ENCODE data around the gene AMZ1. TPM values are rescaled to one million over a fixed set of nuclear protein-coding genes. Genes with fewer than 3 reads are reported as not detected.

AMZ1 gene, protein sequence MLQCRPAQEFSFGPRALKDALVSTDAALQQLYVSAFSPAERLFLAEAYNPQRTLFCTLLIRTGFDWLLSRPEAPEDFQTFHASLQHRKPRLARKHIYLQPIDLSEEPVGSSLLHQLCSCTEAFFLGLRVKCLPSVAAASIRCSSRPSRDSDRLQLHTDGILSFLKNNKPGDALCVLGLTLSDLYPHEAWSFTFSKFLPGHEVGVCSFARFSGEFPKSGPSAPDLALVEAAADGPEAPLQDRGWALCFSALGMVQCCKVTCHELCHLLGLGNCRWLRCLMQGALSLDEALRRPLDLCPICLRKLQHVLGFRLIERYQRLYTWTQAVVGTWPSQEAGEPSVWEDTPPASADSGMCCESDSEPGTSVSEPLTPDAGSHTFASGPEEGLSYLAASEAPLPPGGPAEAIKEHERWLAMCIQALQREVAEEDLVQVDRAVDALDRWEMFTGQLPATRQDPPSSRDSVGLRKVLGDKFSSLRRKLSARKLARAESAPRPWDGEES
- total RNA-seq (2014; rRNA removed; shearing (Covaris generic)), result 1.3 TPM in 1 of 2 replicates, not detected in the other

DNA sequence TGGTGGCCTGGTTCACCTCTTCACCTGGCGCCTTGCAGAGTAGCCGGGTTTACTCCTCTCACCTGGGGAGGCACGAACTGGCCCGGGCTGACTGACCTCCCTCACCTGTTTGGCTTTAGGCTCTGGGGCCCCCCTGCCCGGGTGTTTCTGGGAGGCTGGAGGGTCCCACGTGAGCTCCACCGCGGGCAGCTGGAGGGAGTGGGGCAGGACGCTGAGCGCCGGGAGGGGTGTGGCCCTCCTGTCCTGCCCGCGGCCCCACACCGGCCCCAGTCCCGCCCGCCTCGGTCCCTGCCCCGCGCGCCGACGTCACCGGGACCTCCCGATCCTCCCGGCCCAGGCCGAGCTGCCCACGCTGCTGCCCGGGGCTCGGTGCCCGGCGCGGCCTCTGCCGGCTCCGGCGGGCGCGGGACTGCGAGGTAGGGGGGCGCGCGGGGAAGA lies at the start of gene AMZ1:
Gene AMZ1, plus strand, starts transcription at position 322 of the 438 bp plus-strand sequence. CDS start 12,250 bp downstream, outside the sequence.
- Histone ChIP-seq H3K36me3 (no peaks in the 10 kb centered on the region), H3K4me3 (peak within 1 kb of the TSS; percentile 34), H3K4me1 (replicated peaks) (peaks cover 39% of the 10 kb centered on the region), H3K27ac (peak within 1 kb of the TSS; percentile 37; the same call in 1 of the 2 replicates), H3K27me3 (replicated peaks) (peaks cover 21% of the 10 kb centered on the region), H3K9me3 (replicated peaks) (no peaks in the 10 kb centered on the region)
- DNase-seq (ENCODE audit: low read depth in 1 of 2, low spot score in 2 of 2), result no peak

GRCh38 chr7:2638224-2638991 lies 49.6 kb upstream of the AMZ1 start:
- Histone ChIP-seq H3K27ac (peak overlapping the region; percentile 78), H3K27me3 (replicated peaks) (no peaks in the 10 kb centered on the region), H3K4me3 (no peak overlapping the region), H3K36me3 (peaks cover 57% of the 10 kb centered on the region), H3K4me1 (replicated peaks) (peaks cover 86% of the 10 kb centered on the region), H3K9me3 (replicated peaks) (no peaks in the 10 kb centered on the region)
- DNase-seq (ENCODE audit: low read depth in 1 of 2, low spot score in 2 of 2), result peak; percentile 68 to 76

DNA sequence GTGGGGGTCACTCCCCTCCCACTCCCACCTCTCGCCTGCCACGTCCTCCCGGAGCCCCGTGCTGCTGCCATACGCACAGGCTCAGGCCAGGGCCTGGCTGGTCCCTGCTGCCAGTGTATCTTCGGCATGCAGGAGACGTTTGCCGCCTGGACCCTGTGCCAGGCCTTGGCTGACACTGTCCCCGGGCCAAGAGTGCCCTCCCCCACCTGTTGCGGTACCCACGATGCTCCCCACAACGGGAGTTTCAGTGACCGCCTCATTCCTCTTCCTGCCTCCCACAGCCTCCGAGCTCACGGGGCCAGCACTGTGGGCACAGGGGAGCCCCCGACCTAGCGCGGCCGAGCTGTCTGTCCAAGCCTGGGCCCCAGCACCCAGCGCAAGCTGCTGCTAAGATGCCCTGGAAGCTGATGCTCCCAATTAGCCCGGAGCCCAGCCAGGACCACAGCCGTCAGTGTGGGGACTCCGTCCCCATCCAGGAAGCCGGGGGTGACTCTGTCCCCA lies 48.8 kb upstream of the AMZ1 start:
- H3K9me3 ChIP-seq (replicated peaks), result no peaks in the 10 kb centered on the region
- peak overlapping the region; percentile 78; the same call in 1 of the 2 replicates for H3K27ac ChIP-seq
- H3K4me1 ChIP-seq (replicated peaks), result peaks cover 79% of the 10 kb centered on the region
- no peak for DNase-seq (ENCODE audit: low read depth in 1 of 2, low spot score in 2 of 2)
- H3K27me3 ChIP-seq (replicated peaks), result no peaks in the 10 kb centered on the region
- H3K36me3 ChIP-seq, result peaks cover 54% of the 10 kb centered on the region
- H3K4me3 ChIP-seq, result no peak overlapping the region

DNA sequence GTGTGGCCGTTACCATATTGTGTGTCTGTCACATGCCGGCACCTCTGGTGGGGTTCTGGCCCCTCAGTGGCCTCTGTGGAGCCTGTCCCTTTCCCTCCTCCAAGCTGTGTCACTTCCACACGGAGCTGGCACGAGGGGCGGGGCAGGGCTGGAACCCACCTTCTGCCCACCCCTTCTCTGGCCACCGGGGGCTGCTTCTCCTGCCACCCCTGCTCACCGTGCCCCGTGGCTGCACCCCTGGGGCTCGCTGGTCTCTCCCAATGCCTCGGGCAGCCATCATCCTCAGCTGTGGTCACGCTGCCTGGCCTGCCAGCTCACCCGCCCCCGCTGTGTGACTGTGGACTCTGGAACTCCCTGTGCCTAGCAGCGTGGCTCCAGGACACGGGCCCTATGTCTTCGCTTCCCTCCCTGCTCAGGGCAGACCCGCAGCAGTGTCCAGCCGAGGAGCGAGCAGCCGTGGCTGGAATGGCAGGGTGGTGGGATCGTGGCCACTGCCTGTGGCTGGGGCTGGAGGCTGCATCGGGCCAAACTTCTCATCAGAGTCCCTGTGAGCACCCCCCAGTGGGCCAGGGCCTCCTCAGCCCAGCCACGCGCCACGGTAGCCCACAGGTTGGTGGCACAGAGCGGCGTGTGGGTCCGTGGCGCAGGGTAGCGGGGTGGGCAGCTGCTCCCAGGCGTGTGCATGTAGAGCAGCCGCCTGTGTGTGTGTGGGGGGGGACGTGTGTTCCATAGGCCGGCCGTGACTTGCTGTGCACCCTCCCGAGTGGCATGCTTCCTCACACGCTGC lies 48.1 kb upstream of the AMZ1 start:
- Histone ChIP-seq H3K27me3 (replicated peaks) (no peaks in the 10 kb centered on the region), H3K27ac (no peak overlapping the region), H3K4me1 (replicated peaks) (peaks cover 80% of the 10 kb centered on the region)

DNA sequence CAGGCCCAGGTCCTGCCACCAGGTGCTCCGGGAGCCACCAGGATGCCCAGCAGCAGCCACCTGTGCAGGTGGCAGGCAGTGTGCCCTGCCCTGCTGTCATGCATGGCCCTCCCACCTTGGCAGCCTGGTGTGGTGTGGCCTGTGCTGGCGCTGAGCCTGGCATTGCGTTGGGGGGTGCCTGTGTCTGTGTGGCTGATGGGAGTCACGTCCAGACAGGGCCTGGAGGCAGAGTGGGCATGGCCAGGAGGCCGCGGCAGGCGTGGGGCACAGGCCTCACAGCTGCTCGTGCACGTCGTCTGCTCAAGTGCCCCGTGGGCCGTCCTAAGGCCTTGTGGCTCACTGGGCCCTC lies 47.5 kb upstream of the AMZ1 start:
- Histone ChIP-seq H3K36me3 (peaks cover 49% of the 10 kb centered on the region), H3K4me1 (replicated peaks) (peaks cover 80% of the 10 kb centered on the region)
- DNase-seq (ENCODE audit: low read depth in 1 of 2, low spot score in 2 of 2), result no peak

More for the DNA sequence above, 48.1 kb upstream of the AMZ1 start:
- no peaks in the 10 kb centered on the region for H3K9me3 ChIP-seq (replicated peaks)
- H3K36me3 ChIP-seq, result peaks cover 54% of the 10 kb centered on the region
- DNase-seq (ENCODE audit: low read depth in 1 of 2, low spot score in 2 of 2), result no peak
- H3K4me3 ChIP-seq, result no peak overlapping the region

DNA sequence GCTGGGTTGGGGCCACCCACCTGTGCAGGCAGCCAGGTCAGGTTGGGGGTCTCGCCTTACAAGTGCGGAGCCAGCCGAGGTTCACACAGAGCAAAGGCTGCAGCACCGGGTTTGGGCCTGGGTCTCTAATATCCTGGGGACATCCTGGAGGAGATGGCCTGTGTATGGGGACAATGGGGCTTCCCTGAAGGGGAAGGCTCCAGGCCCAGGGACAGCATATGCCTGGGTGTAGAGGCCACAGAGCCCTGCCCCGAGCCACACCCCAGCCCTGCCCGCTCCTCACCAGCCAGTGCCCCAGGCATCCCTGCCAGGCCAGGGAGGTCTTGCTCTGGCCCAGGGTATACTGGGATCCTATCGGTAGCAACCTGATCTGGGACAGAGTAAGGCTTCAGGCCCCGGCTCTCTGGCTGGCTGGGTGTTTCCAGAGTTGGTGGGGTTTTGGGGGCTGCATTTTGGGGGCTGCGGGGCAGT lies 47.1 kb upstream of the AMZ1 start:
- Histone ChIP-seq H3K4me1 (replicated peaks) (peaks cover 79% of the 10 kb centered on the region), H3K27me3 (replicated peaks) (no peaks in the 10 kb centered on the region), H3K27ac (peak overlapping the region; percentile 52), H3K4me3 (no peak overlapping the region), H3K36me3 (peaks cover 45% of the 10 kb centered on the region), H3K9me3 (replicated peaks) (no peaks in the 10 kb centered on the region)
- no peak for DNase-seq (ENCODE audit: low read depth in 1 of 2, low spot score in 2 of 2)

More for the DNA sequence above, 47.5 kb upstream of the AMZ1 start:
- Histone ChIP-seq H3K9me3 (replicated peaks) (no peaks in the 10 kb centered on the region), H3K27ac (peak overlapping the region; percentile 52; the same call in 1 of the 2 replicates), H3K4me3 (no peak overlapping the region), H3K27me3 (replicated peaks) (no peaks in the 10 kb centered on the region)

DNA sequence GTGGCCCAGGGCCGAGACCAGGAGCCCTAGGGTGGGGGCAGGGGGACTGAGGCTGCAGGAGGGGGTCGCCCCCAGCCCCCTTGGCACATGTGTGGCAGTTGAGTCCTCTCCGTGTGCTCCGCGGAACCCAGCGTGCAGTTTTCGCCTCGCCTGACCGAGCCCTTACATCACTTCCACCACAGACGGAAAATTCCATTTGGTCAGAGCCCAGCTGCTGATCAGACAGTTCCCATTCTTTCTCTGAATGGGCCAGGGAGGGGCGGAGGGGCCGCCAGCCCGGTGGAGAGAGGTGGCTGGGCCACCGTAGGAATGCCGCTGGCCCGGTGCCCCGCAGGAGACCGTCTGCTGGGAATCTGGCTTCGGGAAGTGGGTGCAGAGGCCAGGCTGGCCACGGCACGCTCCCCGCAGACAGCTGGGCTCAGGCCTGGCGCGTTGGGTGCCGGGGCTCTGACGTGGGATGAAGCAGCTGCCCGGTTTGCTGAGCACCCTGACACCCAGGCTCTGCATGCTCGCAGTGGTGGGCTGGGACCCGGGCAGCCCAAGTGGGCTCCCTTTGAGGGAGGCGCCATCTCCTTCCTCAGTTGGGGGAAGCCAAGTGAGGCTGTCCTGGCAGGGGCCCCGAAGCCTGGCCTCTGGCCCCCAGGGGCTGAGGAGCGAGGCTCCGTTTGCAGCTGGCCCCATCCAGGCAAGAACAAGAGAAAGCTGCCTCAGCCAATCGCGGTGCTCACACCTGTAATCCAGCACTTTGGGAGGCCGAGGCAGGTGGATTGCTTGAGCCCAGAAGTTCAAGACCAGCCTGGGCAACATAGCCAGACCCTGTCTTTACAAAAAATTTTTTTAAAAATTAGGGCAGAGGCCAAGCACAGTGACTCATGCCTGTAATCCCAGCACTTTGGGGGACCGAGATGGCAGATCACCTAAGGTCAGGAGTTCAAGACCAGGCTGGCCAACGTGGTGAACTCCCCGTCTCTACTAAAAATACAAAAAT lies 46.3 kb upstream of the AMZ1 start:
- peaks cover 71% of the 10 kb centered on the region for H3K4me1 ChIP-seq (replicated peaks)
- peaks cover 42% of the 10 kb centered on the region for H3K36me3 ChIP-seq
- peak overlapping the region; percentile 52 for H3K27ac ChIP-seq
- H3K4me3 ChIP-seq, result no peak overlapping the region
- no peaks in the 10 kb centered on the region for H3K27me3 ChIP-seq (replicated peaks)
- DNase-seq (ENCODE audit: low read depth in 1 of 2, low spot score in 2 of 2), result peak; percentile 94 to 96
- no peaks in the 10 kb centered on the region for H3K9me3 ChIP-seq (replicated peaks)

DNA sequence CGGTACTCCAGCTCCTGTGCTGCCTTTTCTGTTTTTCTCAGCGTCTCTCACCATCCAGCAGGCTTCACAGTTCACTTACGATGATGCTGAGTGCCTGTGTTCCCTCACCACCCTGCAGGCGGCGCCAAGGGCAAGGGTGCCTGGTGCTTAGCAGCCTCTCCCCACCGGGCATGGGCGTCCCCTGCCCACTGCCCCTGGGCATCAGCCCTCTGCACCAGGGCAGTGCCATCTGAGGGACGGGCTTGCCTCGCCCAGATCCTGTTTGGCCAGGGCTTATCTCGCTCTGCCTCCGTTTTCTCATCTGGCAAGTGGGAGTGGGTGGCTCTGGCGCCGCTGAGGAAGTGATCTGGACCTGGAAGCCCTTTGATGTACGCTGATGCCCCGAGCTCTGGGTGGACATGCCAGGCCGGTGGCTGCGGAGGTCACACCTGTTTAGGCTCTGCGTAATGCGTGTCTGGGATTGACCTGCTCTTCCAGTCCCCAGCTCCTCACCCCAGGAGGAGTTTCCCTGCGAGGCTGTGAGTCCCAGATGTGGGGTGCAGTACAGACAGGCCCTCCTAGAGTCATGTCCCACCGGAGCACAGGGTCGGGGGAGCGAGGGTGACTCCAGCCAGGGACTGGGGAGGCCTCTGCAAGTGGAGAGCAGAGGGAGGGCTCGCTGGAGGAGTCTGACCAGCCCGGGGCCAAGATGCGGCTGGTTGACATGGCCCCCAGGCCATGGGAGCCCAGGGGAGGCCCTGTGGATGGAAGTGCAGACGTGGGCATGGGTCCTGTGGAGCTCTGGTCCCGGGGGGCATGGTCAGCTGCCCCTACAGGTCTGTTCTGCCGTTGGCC lies 44.4 kb upstream of the AMZ1 start:
- Histone ChIP-seq H3K9me3 (replicated peaks) (no peaks in the 10 kb centered on the region), H3K27me3 (replicated peaks) (no peaks in the 10 kb centered on the region), H3K4me1 (replicated peaks) (peaks cover 52% of the 10 kb centered on the region), H3K27ac (no peak overlapping the region), H3K4me3 (no peak overlapping the region), H3K36me3 (peaks cover 43% of the 10 kb centered on the region)
- DNase-seq (ENCODE audit: low read depth in 1 of 2, low spot score in 2 of 2), result no peak

DNA sequence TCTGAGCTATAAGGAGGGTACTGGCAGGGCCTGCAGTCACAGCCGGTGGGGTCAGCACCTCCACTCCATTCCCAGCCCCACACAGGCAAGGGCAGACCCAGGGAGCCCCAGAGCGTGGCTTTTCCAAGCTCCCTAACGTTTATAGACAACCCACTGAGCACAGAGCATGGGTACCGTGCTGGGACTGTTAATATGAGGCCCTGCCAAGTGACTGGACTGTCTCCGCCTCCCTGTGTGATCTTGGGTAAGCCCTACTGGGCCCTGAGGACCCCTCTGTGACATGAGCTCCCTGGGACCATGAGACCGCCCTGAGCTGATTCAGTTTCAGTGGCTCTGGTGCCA lies 43.8 kb upstream of the AMZ1 start:
- H3K4me1 ChIP-seq (replicated peaks), result peaks cover 46% of the 10 kb centered on the region
- no peaks in the 10 kb centered on the region for H3K9me3 ChIP-seq (replicated peaks)
- DNase-seq (ENCODE audit: low read depth in 1 of 2, low spot score in 2 of 2), result no peak
- H3K36me3 ChIP-seq, result peaks cover 40% of the 10 kb centered on the region
- no peaks in the 10 kb centered on the region for H3K27me3 ChIP-seq (replicated peaks)
- no peak overlapping the region for H3K4me3 ChIP-seq
- H3K27ac ChIP-seq, result no peak overlapping the region

GRCh38 chr7:2644562-2645273 lies 43.3 kb upstream of the AMZ1 start:
- H3K27me3 ChIP-seq (replicated peaks), result no peaks in the 10 kb centered on the region
- H3K36me3 ChIP-seq, result peaks cover 40% of the 10 kb centered on the region
- peaks cover 42% of the 10 kb centered on the region for H3K4me1 ChIP-seq (replicated peaks)
- no peaks in the 10 kb centered on the region for H3K9me3 ChIP-seq (replicated peaks)
- H3K27ac ChIP-seq, result no peak overlapping the region
- no peak for DNase-seq (ENCODE audit: low read depth in 1 of 2, low spot score in 2 of 2)
- H3K4me3 ChIP-seq, result no peak overlapping the region

DNA sequence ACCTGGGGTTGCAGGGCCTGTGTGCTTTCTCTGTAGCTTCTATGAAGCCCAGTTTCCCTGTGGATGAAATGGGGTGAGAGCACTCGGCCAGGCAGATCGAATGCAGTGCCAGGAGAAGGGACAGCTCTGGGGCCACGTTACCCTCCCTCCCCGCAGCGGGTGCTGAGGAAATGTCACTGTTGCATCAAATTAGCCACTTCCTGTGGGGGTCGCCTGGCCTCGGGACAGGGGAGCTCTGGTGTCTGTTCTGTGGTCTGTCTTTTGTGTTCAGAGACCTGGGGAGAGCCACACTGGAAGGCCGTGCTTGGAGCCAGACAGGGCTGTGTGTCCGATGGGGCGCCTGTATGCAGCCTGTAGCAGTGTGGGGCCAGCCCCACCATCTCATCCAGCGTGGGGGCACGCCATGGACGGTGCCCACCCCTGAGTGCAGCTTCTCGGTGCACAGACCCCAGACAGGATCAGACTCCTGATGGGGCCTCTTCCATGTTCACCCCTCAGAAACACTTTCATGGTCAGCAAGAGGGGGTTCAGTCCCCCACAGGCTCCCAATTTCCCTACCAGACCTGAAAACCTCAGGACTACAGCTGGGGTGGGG lies 42.6 kb upstream of the AMZ1 start:
- H3K36me3 ChIP-seq, result peaks cover 40% of the 10 kb centered on the region
- no peaks in the 10 kb centered on the region for H3K27me3 ChIP-seq (replicated peaks)
- peak overlapping the region; percentile 29 for H3K27ac ChIP-seq
- H3K9me3 ChIP-seq (replicated peaks), result no peaks in the 10 kb centered on the region
- DNase-seq (ENCODE audit: low read depth in 1 of 2, low spot score in 2 of 2), result peak in 1 of 2 experiments; percentile 37
- H3K4me1 ChIP-seq (replicated peaks), result peaks cover 36% of the 10 kb centered on the region
- H3K4me3 ChIP-seq, result no peak overlapping the region
